Endothelial cell of umbilical vein (primary cell): ENCODE measurements around the gene CUEDC2. TPM values are rescaled to one million over a fixed set of nuclear protein-coding genes. Genes with fewer than 3 reads are reported as not detected.

Experiments
- BruUV-seq: library from RNA; stranded (reverse); fragments of 400-500 nt; replicated peaks from 2 replicates; lab custom pipeline; 2021; lab: Mats Ljungman, UMichigan
- CTCF ChIA-PET: fragments of 300-600, 350-600 bp; sonication (Branson Sonifier 250); formaldehyde crosslinking; loops from one replicate; lab custom pipeline; 2021; ENCODE audit warnings: antibody characterized with exemption, inconsistent platforms; lab: Charles Lee
- POLR2A ChIA-PET: fragments of 300-600, 350-600 bp; sonication (Branson Sonifier 250); formaldehyde crosslinking; loops from one replicate; lab custom pipeline; 2021; ENCODE audit warnings: antibody characterized with exemption, inconsistent platforms; lab: Charles Lee
- DNase-seq: peaks from one replicate; pipeline ENCODE4 v3.0.0-alpha.2; 2011; ENCODE audit warnings: low read depth, low spot score
- FAIRE-seq: peaks from 2 replicates; lab custom pipeline; 2011; peaks lifted over from hg19 to GRCh38; lab: Jason Lieb, UNC
- H2AFZ ChIP-seq: 2 replicates; pipeline ENCODE4 v1.6.0; 2012; ENCODE audit warnings: low read depth, low read length, control low read depth, inconsistent platforms
- H3K27ac ChIP-seq: 2 replicates; pipeline ENCODE4 v1.5.1; 2011; ENCODE audit warnings: low read depth, mild to moderate bottlenecking, control low read depth, low read length, moderate library complexity; ENCODE audit not compliant: insufficient read depth
- H3K27me3 ChIP-seq, 2 experiments: 2 replicates each; pipeline versions ENCODE4 v1.6.0 to v1.6.1; 2011; ENCODE audit warnings: low read length in 2 of 2, mixed read lengths in 1 of 2; ENCODE audit not compliant: control insufficient read depth in 2 of 2, insufficient read depth in 2 of 2
- H3K36me3 ChIP-seq, 2 experiments: 2 replicates in 1 of 2; 3 replicates in 1 of 2; pipeline ENCODE4 v1.5.1; 2011; ENCODE audit warnings: low read length in 2 of 2, mild to moderate bottlenecking in 1 of 2, moderate library complexity in 1 of 2; ENCODE audit not compliant: control insufficient read depth in 2 of 2, insufficient read depth in 2 of 2; ENCODE audit errors: extremely low read depth in 1 of 2
- H3K4me1 ChIP-seq: 3 replicates; pipeline ENCODE4 v1.5.1; 2011; ENCODE audit warnings: mild to moderate bottlenecking, low read length; ENCODE audit not compliant: control insufficient read depth, insufficient read depth; ENCODE audit errors: extremely low read depth
- H3K4me2 ChIP-seq: 2 replicates; pipeline ENCODE4 v1.6.1; 2011; ENCODE audit warnings: low read length, control low read depth, mixed read lengths; ENCODE audit not compliant: insufficient read depth
- H3K4me3 ChIP-seq, 3 experiments: fragments of 200-600 bp in 1 of 3; sonication (generic), shearing (Covaris generic) in 1 of 3; replicated peaks in 1 of 3; 2 replicates each; pipeline ENCODE4 v1.5.1; 2011 to 2016; ENCODE audit warnings: control low read depth in 3 of 3, low read length in 3 of 3, mild to moderate bottlenecking in 2 of 3, inconsistent platforms in 1 of 3, low read depth in 1 of 3, moderate library complexity in 1 of 3; ENCODE audit not compliant: insufficient read depth in 1 of 3
- H3K79me2 ChIP-seq: 2 replicates; pipeline ENCODE4 v1.6.0; 2012; ENCODE audit warnings: low read length, inconsistent platforms; ENCODE audit not compliant: control insufficient read depth, insufficient read depth
- H3K9ac ChIP-seq: replicated peaks from 2 replicates; pipeline ENCODE3; 2011; ENCODE audit warnings: low read length, control low read depth; ENCODE audit not compliant: insufficient read depth; ENCODE audit errors: extremely low read depth
- H3K9me1 ChIP-seq: replicated peaks from 3 replicates; pipeline ENCODE4 v1.6.0; 2011; ENCODE audit warnings: mild to moderate bottlenecking, low read length; ENCODE audit not compliant: control insufficient read depth, insufficient read depth; ENCODE audit errors: extremely low read depth
- H3K9me3 ChIP-seq: replicated peaks from 2 replicates; pipeline ENCODE4 v1.5.1; 2012; ENCODE audit warnings: low read length, inconsistent platforms; ENCODE audit not compliant: control insufficient read depth, insufficient read depth
- H4K20me1 ChIP-seq: replicated peaks from 2 replicates; pipeline ENCODE3; 2011; ENCODE audit warnings: mild to moderate bottlenecking, low read length; ENCODE audit not compliant: control insufficient read depth, insufficient read depth; ENCODE audit errors: extremely low read depth
- EZH2 ChIP-seq: IDR thresholded peaks from 2 replicates; pipeline ENCODE4 v1.6.1; 2012; ENCODE audit warnings: borderline replicate concordance, low read depth, mild to moderate bottlenecking, moderate library complexity, low read length, inconsistent platforms; ENCODE audit not compliant: severe bottlenecking
- FOS ChIP-seq: IDR thresholded peaks from 2 replicates; pipeline ENCODE4 v1.6.1; 2011; ENCODE audit warnings: mild to moderate bottlenecking, low read length, moderate library complexity, borderline replicate concordance; ENCODE audit not compliant: insufficient read depth
- GATA2 ChIP-seq: IDR thresholded peaks from 2 replicates; pipeline ENCODE4 v1.7.0; 2011; ENCODE audit warnings: low read depth, mild to moderate bottlenecking, moderate library complexity, mixed read lengths, low read length; ENCODE audit not compliant: insufficient read length, insufficient read depth
- JUN ChIP-seq: IDR thresholded peaks from 2 replicates; pipeline ENCODE4 v1.6.1; 2011; ENCODE audit warnings: borderline replicate concordance, low read depth; ENCODE audit not compliant: insufficient read length, insufficient read depth
- MYC ChIP-seq: IDR thresholded peaks from one replicate; pipeline ENCODE4 v1.6.1; 2011; ENCODE audit warnings: mild to moderate bottlenecking, low read depth, low read length
- POLR2A ChIP-seq: IDR thresholded peaks from 2 replicates; pipeline ENCODE4 v1.6.1; 2012; ENCODE audit warnings: low read depth, mild to moderate bottlenecking, control low read depth, low read length
- POLR2AphosphoS5 ChIP-seq: IDR thresholded peaks from 2 replicates; pipeline ENCODE4 v1.6.1; 2012; ENCODE audit warnings: low read depth, mild to moderate bottlenecking, control low read depth, low read length, moderate library complexity; ENCODE audit not compliant: insufficient read depth
- dilution Hi-C: fragments of 300-500 bp; cut with MboI; formaldehyde crosslinking; loops from one replicate; pipeline ENCODE4 v1.15.0; 2019; ENCODE audit warnings: low sequenced_read_pairs; ENCODE audit not compliant: extremely low pct_ligation_motif_present
- intact Hi-C: fragments of 100-400 bp; cut with micrococcal nuclease; formaldehyde crosslinking; loops from one replicate; pipeline ENCODE4 v1.10.0; 2022
- polyA plus RNA-seq, 4 experiments: library from polyadenylated mRNA; depleted of rRNA in 3 of 4; stranded (reverse) in 3 of 4; unstranded in 1 of 4; fragments of >200 nt; gene quantifications; 2 replicates each; pipeline versions ENCODE4 v1.2.1 to v1.2.3, GENCODE V29; 2011 to 2012; ENCODE audit warnings: missing spikeins in 1 of 4
- total RNA-seq: library from RNA; stranded (reverse); gene quantifications from 2 replicates; pipeline ENCODE4 v1.2.3, GENCODE V29; 2021
- TF ChIP-seq, protein P1 (sequence below): IDR thresholded peaks from 2 replicates; pipeline ENCODE4 v1.6.1; 2011; ENCODE audit not compliant: insufficient read depth, insufficient read length
- TF ChIP-seq, protein P2 (sequence below), 2 donors: IDR thresholded peaks; 1 replicate in 1 of 2; 2 replicates in 1 of 2; pipeline ENCODE4 v1.5.1; 2011; ENCODE audit warnings: low read length in 2 of 2, mild to moderate bottlenecking in 2 of 2, moderate library complexity in 2 of 2, control low read depth in 1 of 2, inconsistent platforms in 1 of 2, low read depth in 1 of 2; ENCODE audit not compliant: insufficient read depth in 1 of 2; ENCODE audit errors: extremely low read depth in 1 of 2

The CUEDC2 gene
- total and polyA plus RNA-seq, 2 donors (not counting 3 experiments of a cell fraction or from before 2014, with no cell fraction given): 61.5 to 96.7 TPM

GRCh38 chr10:102461187-102462054 is 29.0 kb upstream of the CUEDC2 start:
- H3K9me3 ChIP-seq: no peaks in the 10 kb centered on the region
- H3K36me3 ChIP-seq: no peaks in the 10 kb centered on the region
- peaks cover 0 to 4% of the 10 kb centered on the region in 2 experiments for H3K27me3 ChIP-seq
- CTCF ChIA-PET: interaction anchor here (1.0 to 2.7 kb wide), 7 partner anchors 9 to 122 kb away, joined by 3 to 16 read pairs (median 5); partner anchors contain the start of gene C10orf95
- peak overlapping the region; percentile 94 for H2AFZ ChIP-seq
- POLR2A ChIA-PET: no interaction called here
- H4K20me1 ChIP-seq: no peaks in the 10 kb centered on the region
- FAIRE-seq (peak; percentile 75), DNase-seq (peak; percentile 78)
- no peaks in the 10 kb centered on the region for H3K9me1 ChIP-seq
- dilution Hi-C loops: no loop called here
- TF ChIP-seq, protein P1, sequence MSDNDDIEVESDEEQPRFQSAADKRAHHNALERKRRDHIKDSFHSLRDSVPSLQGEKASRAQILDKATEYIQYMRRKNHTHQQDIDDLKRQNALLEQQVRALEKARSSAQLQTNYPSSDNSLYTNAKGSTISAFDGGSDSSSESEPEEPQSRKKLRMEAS: no peak
- no peak for TF ChIP-seq JUN
- TF ChIP-seq POLR2AphosphoS5: peak; percentile 26
- H3K4me3 ChIP-seq: peak overlapping the region; percentile 44 to 55 (median 50)
- H3K4me1 ChIP-seq: peaks cover 7% of the 10 kb centered on the region
- H3K4me2 ChIP-seq: peak overlapping the region; percentile 84
- H3K79me2 ChIP-seq: no peaks in the 10 kb centered on the region
- peak overlapping the region; percentile 34 for H3K9ac ChIP-seq
- intact Hi-C loops: no loop called here
- no TSS peak for BruUV-seq
- H3K27ac ChIP-seq: no peak overlapping the region

DNA sequence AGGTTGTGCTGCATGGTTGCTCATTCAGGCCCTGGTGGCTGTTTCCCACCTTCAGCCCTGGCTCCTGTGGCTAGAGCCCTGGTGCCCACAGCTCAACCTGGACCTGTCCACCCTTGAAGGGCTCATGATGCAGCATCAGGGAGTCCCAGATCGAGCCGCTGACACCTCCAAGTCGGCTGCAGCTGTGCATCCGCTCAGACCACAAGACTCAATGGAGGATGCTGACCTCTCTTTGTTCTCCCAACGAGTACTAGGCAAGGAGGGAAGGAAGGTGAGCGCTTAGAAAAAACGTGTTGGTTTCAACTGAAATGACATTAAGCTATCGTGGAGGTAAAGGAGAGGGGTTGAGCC is 28.4 kb upstream of the CUEDC2 start:
- Histone ChIP-seq H3K9ac (peak overlapping the region; percentile 34), H3K9me3 (no peaks in the 10 kb centered on the region), H3K4me3 (peak overlapping the region in 2 of 3 experiments; percentile 50 to 55), H2AFZ (peak overlapping the region; percentile 94), H3K27ac (no peak overlapping the region), H3K4me1 (peaks cover 7% of the 10 kb centered on the region), H3K79me2 (no peaks in the 10 kb centered on the region), H4K20me1 (no peaks in the 10 kb centered on the region), H3K27me3 (peaks cover 0 to 4% of the 10 kb centered on the region in 2 experiments), H3K36me3 (no peaks in the 10 kb centered on the region), H3K4me2 (peak overlapping the region; percentile 84), H3K9me1 (no peaks in the 10 kb centered on the region)
- intact Hi-C loops (no loop called here), dilution Hi-C loops (no loop called here)
- TF ChIP-seq, protein P2, sequence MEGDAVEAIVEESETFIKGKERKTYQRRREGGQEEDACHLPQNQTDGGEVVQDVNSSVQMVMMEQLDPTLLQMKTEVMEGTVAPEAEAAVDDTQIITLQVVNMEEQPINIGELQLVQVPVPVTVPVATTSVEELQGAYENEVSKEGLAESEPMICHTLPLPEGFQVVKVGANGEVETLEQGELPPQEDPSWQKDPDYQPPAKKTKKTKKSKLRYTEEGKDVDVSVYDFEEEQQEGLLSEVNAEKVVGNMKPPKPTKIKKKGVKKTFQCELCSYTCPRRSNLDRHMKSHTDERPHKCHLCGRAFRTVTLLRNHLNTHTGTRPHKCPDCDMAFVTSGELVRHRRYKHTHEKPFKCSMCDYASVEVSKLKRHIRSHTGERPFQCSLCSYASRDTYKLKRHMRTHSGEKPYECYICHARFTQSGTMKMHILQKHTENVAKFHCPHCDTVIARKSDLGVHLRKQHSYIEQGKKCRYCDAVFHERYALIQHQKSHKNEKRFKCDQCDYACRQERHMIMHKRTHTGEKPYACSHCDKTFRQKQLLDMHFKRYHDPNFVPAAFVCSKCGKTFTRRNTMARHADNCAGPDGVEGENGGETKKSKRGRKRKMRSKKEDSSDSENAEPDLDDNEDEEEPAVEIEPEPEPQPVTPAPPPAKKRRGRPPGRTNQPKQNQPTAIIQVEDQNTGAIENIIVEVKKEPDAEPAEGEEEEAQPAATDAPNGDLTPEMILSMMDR (IDR thresholded peaks at IDR 0.05; ENCODE audit: extremely low read depth in 1 of 2, insufficient read depth in 1 of 2, low read depth in 1 of 2, low read length in 2 of 2): no peak
- TF ChIP-seq FOS: no peak
- TF ChIP-seq MYC: no peak
- no peak for TF ChIP-seq EZH2
- no peak for TF ChIP-seq POLR2AphosphoS5
- TF ChIP-seq, protein P1: no peak
- TF ChIP-seq GATA2: no peak
- no peak for TF ChIP-seq POLR2A
- TF ChIP-seq JUN: no peak
- no peak for DNase-seq
- POLR2A ChIA-PET: no interaction called here
- CTCF ChIA-PET: interaction anchor here (1.1 to 2.7 kb wide), 5 partner anchors 9 to 123 kb away, joined by 5 to 16 read pairs (median 5); partner anchors contain the start of gene C10orf95
- no peak for FAIRE-seq
- BruUV-seq: no TSS peak
